Stimulated activated memory B cell treated with anti-CD40 and anti-IgM and Interleukin-4, amounts not matched to agents 10 μg/mL and 1 μg/mL and 100 μg/mL, for 72 hours (primary cell): ENCODE results near the gene LRRC23.

Experiments
- ATAC-seq: fragments of 150-1000 bp; cut with Tn5 transposase; 2 replicates; pipeline ENCODE4 v1.10.0; 2021
- H3K27ac Mint-ChIP-seq: one replicate; pipeline ENCODE4 v1.8.0; 2022; ENCODE audit warnings: mild to moderate bottlenecking, mixed read lengths
- H3K27me3 Mint-ChIP-seq: one replicate; pipeline ENCODE4 v1.8.0; 2022; ENCODE audit warnings: mixed read lengths
- H3K36me3 Mint-ChIP-seq: one replicate; pipeline ENCODE4 v1.8.0; 2022; ENCODE audit warnings: mixed read lengths
- H3K4me1 Mint-ChIP-seq: one replicate; pipeline ENCODE4 v1.8.0; 2022; ENCODE audit warnings: mixed read lengths
- H3K4me3 Mint-ChIP-seq: one replicate; pipeline ENCODE4 v1.8.0; 2022; ENCODE audit warnings: mild to moderate bottlenecking, moderate library complexity, mixed read lengths
- H3K9me3 Mint-ChIP-seq: one replicate; pipeline ENCODE4 v1.8.0; 2022; ENCODE audit warnings: mixed read lengths

The LRRC23 gene

DNA sequence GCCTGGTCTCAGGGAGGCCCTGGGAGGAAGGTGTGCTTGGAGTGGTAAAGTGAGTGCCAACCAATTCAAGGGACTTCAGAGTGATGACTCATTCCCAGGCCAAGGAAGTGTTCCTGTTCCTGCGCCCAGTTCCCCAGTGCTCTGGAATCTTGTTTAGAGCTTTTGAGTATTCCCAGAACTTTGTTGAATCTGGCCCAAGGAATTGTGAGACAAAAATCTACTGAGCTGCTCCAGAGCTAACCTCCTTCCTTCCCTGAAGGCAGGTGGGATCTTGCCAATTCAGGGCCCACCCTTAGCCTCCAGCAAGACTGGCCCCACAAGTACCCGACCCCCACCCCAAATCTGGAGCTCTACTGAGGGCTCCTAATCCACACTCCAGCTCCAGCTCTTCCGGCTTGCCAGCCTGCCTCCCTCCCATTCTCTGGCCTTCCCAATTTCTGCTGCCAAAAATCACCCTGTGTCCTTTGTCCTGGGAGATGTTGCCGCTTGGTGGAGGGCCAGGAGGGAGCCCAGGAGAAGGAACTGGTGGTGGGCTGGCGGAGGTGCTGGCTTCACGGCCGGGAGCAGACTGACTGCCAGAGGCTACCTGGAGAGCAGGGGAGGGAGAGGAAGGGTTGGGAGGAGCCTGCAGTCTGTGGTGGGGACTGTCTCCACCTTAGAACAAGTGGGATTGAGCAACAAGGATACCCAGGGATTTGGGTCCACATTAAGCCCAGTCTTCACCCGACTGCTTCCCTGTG, 21.1 kb downstream of the LRRC23 start:
- H3K4me1 Mint-ChIP-seq: peaks cover 80% of the 10 kb centered on the region
- no peak overlapping the region for H3K4me3 Mint-ChIP-seq
- no peaks in the 10 kb centered on the region for H3K9me3 Mint-ChIP-seq
- H3K36me3 Mint-ChIP-seq: peaks cover 5% of the 10 kb centered on the region
- no peak for ATAC-seq
- no peaks in the 10 kb centered on the region for H3K27me3 Mint-ChIP-seq
- peak overlapping the region; percentile 92 for H3K27ac Mint-ChIP-seq

DNA sequence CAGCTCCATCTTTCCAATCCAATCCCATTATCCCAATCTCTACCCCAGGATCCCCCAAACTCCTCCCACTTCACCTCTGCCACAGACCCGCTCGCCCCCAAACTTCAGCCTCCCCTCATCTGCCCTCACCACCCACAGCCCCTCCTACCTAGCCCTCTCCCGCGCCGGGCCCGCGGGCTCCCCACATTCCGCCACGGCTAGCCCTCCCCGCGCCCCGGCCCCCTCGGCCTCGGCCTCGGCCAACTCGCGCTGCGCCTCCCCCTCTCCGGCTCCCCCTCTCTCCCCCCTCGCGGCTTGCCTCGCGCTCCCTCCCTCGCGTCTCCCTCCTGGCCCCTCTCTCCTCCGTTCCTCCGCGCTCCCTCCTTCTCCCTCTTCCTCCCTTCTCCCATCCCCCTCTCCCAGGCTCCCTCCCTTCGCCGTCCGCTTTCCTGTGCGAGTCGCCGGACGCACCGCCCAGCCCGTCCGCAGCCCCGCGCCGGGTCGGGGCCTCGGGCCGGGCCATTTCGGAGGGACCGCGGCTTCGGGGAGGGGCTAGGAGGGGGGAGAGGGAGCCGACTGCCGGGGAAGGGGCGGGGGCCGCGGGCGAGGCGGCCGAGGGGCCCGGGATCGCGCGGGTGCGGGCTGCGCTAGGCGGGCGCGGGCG, 22.9 kb downstream of the LRRC23 start, which contains the start of gene ATN1:
Gene ATN1, plus strand, starts transcription at position 581 of the 643 bp plus-strand sequence. CDS start 6,043 bp downstream, outside the sequence.
- Mint-ChIP-seq H3K9me3 (no peaks in the 10 kb centered on the region), H3K27ac (peak within 1 kb of the TSS; percentile 92), H3K27me3 (no peaks in the 10 kb centered on the region), H3K36me3 (peaks cover 5% of the 10 kb centered on the region), H3K4me1 (peaks cover 74% of the 10 kb centered on the region), H3K4me3 (peak within 1 kb of the TSS; percentile 91)
- peak; percentile 64 for ATAC-seq

DNA sequence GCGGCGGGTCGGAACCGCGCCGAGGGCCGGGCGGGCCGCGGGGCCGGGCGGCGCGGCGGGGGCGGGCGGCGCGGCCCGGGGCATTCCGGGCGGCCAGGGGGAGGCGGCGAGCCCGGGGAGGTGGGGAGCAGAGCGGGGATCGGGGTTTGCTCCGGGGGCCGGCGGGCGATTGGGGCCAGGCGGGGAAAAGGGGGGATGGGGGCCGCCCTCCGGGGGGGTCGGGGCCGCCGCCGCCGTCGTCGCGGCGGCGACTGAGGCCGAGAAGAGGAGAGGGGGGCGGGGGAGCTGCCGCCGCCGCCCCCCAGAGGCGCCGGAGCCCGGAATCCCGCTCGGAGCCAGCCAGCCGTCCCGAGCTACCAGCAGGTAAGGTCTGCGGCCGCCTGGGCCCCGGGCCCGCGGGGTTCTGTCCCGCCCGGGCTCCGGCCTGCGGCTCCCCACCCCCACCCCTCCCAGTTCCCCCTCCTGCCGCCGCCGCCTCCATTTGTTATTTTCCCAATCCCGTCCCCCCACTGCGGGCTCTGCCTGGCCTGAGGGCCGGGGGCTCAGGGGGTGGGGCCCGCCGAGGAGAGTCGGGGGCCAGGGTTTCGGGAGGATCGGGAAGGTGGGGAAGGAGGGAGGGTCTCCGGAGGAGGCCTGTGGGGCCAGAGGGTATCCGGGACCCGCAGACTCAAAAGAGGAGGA, 23.5 kb downstream of the LRRC23 start:
- peak; percentile 64 for ATAC-seq
- Mint-ChIP-seq H3K9me3 (no peaks in the 10 kb centered on the region), H3K4me3 (peak overlapping the region; percentile 79), H3K4me1 (peaks cover 67% of the 10 kb centered on the region), H3K36me3 (no peaks in the 10 kb centered on the region), H3K27me3 (no peaks in the 10 kb centered on the region), H3K27ac (peak overlapping the region; percentile 92)

DNA sequence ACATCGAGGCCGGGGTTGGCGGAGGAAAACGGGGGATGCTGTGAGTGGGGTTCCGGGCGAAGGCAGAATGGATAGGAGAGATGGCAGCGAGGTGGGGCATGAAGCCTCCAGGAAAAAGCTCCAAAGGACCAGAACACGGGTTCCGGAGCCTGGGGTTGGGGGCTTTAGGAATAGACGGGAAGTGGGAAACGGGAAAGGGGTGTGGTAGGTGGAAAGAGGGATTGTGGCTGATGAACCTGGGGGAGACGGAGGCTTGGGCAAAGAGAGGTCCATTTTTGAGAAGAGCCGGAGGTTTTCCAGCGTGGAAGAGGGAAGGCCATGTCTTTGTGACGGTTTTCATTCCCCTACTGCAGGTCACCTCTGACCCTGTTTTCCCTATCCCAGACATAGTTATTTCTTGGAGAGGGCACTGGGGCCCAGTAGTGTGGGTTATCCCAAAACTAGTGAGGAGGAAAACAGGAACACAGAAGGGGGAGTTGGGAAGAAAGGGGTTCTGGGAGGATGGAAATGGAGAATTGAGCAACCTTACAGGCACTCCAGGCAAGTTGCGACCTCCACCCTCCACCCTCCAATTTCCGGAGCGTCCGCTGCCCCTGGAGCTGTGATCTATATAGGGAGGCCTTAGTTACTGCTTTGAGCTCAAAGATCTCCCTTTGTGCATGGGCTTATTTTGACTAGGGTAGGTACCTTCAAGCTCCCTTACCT, 24.2 kb downstream of the LRRC23 start:
- H3K9me3 Mint-ChIP-seq: no peaks in the 10 kb centered on the region
- H3K27me3 Mint-ChIP-seq: no peaks in the 10 kb centered on the region
- peaks cover 64% of the 10 kb centered on the region for H3K4me1 Mint-ChIP-seq
- no peak for ATAC-seq
- peak overlapping the region; percentile 79 for H3K4me3 Mint-ChIP-seq
- peaks cover 4% of the 10 kb centered on the region for H3K36me3 Mint-ChIP-seq
- peak overlapping the region; percentile 91 for H3K27ac Mint-ChIP-seq

DNA sequence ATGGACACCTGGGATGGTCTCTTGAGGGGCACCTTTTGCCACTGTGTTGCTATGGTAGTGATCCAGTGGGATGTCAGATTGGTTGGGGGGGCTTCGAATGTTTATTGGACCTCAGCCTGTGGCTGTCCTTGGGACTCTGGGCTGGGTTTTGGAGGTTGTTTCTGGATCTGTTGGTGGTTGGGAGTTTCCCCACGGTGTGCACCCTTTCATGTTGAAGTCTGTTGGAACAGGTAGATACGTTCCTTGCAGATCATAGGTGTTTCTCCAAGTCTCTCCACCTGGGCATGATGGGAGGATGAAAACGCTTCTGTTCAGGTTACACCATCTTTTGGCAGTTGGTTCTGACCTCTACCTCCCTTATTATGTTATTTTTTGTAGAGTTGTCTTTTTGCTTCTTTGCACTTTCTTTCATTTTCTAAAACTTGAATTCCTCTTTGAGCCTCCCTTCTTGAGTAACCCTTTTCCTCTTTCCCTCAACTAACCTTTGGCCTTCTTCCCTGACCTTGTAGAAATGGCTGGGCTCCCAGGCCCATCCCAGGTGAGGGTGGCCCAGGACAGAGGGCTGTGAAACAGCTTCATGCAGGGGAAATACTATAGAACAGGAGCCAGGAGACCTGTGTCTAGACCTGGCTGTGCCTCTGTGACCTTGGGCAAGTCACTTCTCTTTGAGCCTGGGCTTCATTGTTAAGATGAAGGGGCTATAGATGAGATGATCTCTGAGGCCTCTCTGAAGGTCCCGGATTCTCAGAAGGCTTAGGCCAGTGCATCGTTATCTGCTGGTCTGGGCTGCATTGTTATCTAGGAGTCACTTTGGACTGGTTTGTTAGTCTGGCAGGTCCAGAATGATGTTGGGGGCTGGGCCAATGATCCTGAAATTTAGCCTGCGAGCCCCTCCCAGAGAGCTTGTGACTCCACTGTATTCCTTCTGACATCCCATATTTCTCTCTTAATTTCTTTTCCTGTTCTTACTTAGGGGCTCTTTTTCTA, 25.1 kb downstream of the LRRC23 start:
- peak overlapping the region; percentile 79 for H3K4me3 Mint-ChIP-seq
- no peaks in the 10 kb centered on the region for H3K9me3 Mint-ChIP-seq
- H3K27ac Mint-ChIP-seq: peak overlapping the region; percentile 91
- H3K36me3 Mint-ChIP-seq: peaks cover 13% of the 10 kb centered on the region
- ATAC-seq: no peak
- peaks cover 64% of the 10 kb centered on the region for H3K4me1 Mint-ChIP-seq
- no peaks in the 10 kb centered on the region for H3K27me3 Mint-ChIP-seq

- no peaks in the 10 kb centered on the region for H3K9me3 Mint-ChIP-seq
- no peak overlapping the region for H3K4me3 Mint-ChIP-seq
- ATAC-seq: no peak
- peaks cover 69% of the 10 kb centered on the region for H3K4me1 Mint-ChIP-seq
- peak overlapping the region; percentile 19 for H3K27ac Mint-ChIP-seq
- no peaks in the 10 kb centered on the region for H3K27me3 Mint-ChIP-seq
- H3K36me3 Mint-ChIP-seq: peaks cover 35% of the 10 kb centered on the region
These were observed 28.1 kb downstream of the LRRC23 start for GRCh38 chr12:6932766-6933165.

- peaks cover 38% of the 10 kb centered on the region for H3K36me3 Mint-ChIP-seq
- no peaks in the 10 kb centered on the region for H3K9me3 Mint-ChIP-seq
- H3K27me3 Mint-ChIP-seq: no peaks in the 10 kb centered on the region
- peaks cover 71% of the 10 kb centered on the region for H3K4me1 Mint-ChIP-seq
- no peak for ATAC-seq
- no peak overlapping the region for H3K4me3 Mint-ChIP-seq
- H3K27ac Mint-ChIP-seq: peak overlapping the region; percentile 65
These were observed 29.5 kb downstream of the LRRC23 start for GRCh38 chr12:6934110-6934509.

DNA sequence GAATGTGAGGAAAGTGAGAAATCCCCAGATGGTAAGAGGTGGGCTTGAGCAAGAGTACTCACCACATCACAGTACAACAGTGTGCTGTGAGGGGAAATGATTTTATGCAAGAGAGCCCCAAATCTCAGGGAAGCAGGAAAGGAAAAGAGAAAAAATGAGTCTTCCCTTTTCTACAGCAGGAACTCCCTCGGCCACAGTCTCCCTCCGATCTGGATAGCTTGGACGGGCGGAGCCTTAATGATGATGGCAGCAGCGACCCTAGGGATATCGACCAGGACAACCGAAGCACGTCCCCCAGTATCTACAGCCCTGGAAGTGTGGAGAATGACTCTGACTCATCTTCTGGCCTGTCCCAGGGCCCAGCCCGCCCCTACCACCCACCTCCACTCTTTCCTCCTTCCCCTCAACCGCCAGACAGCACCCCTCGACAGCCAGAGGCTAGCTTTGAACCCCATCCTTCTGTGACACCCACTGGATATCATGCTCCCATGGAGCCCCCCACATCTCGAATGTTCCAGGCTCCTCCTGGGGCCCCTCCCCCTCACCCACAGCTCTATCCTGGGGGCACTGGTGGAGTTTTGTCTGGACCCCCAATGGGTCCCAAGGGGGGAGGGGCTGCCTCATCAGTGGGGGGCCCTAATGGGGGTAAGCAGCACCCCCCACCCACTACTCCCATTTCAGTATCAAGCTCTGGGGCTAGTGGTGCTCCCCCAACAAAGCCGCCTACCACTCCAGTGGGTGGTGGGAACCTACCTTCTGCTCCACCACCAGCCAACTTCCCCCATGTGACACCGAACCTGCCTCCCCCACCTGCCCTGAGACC, 31.0 kb downstream of the LRRC23 start:
- Mint-ChIP-seq H3K27ac (peak overlapping the region; percentile 96), H3K4me1 (peaks cover 66% of the 10 kb centered on the region), H3K36me3 (peaks cover 51% of the 10 kb centered on the region), H3K27me3 (no peaks in the 10 kb centered on the region), H3K9me3 (no peaks in the 10 kb centered on the region), H3K4me3 (peak overlapping the region; percentile 75)
- no peak for ATAC-seq

GRCh38 chr12:6936194-6936635, 31.6 kb downstream of the LRRC23 start:
- Mint-ChIP-seq H3K9me3 (no peaks in the 10 kb centered on the region), H3K4me3 (peak overlapping the region; percentile 75), H3K27ac (peak overlapping the region; percentile 96), H3K36me3 (peaks cover 55% of the 10 kb centered on the region), H3K27me3 (no peaks in the 10 kb centered on the region), H3K4me1 (peaks cover 63% of the 10 kb centered on the region)
- peak; percentile 0 for ATAC-seq

GRCh38 chr12:6936636-6937480, 32.2 kb downstream of the LRRC23 start:
- peaks cover 60% of the 10 kb centered on the region for H3K4me1 Mint-ChIP-seq
- no peaks in the 10 kb centered on the region for H3K9me3 Mint-ChIP-seq
- H3K27ac Mint-ChIP-seq: peak overlapping the region; percentile 96
- peaks cover 58% of the 10 kb centered on the region for H3K36me3 Mint-ChIP-seq
- ATAC-seq: peak; percentile 41
- peak overlapping the region; percentile 75 for H3K4me3 Mint-ChIP-seq
- H3K27me3 Mint-ChIP-seq: no peaks in the 10 kb centered on the region

- H3K36me3 Mint-ChIP-seq: peaks cover 63% of the 10 kb centered on the region
- peak overlapping the region; percentile 75 for H3K4me3 Mint-ChIP-seq
- peaks cover 65% of the 10 kb centered on the region for H3K4me1 Mint-ChIP-seq
- peak overlapping the region; percentile 96 for H3K27ac Mint-ChIP-seq
- no peaks in the 10 kb centered on the region for H3K9me3 Mint-ChIP-seq
- H3K27me3 Mint-ChIP-seq: no peaks in the 10 kb centered on the region
- ATAC-seq: peak; percentile 95
These were observed 33.1 kb downstream of the LRRC23 start for GRCh38 chr12:6937481-6938352.
